IMR-90 (cell line): Measurements from ENCODE around the gene MOXD1. TPM values are rescaled to one million over a fixed set of nuclear protein-coding genes. Genes with fewer than 3 reads are reported as not detected.

Source experiments
- ATAC-seq: fragments of 200-7000 bp; cut with Tn5 transposase; 2 replicates; pipeline ENCODE4 v1.9.1; 2020; ENCODE audit warnings: low read depth, mild to moderate bottlenecking, moderate library complexity
- BruUV-seq: library from RNA; stranded (reverse); fragments of 400-500 nt; replicated peaks from 2 replicates; lab custom pipeline; 2021; lab: Mats Ljungman, UMichigan
- CTCF ChIA-PET: fragments of 300-600 bp; formaldehyde crosslinking; extraction: SDS; loops from one replicate; lab custom pipeline; 2021; ENCODE audit warnings: antibody characterized with exemption; lab: Yijun Ruan, JAX
- POLR2A ChIA-PET: fragments of 300-600 bp; sonication (Branson Sonifier 250); formaldehyde crosslinking; loops from one replicate; lab custom pipeline; 2022; ENCODE audit warnings: antibody characterized with exemption; ENCODE audit not compliant: unreplicated experiment; lab: Charles Lee
- DNase-seq: peaks from one replicate; pipeline ENCODE4 v3.0.0; 2013
- H2AFZ ChIP-seq: replicated peaks from 2 replicates; pipeline ENCODE3; 2013; ENCODE audit warnings: low read length, mild to moderate bottlenecking; ENCODE audit not compliant: poor library complexity
- H2AK5ac ChIP-seq: 2 replicates; pipeline ENCODE4 v1.6.1; 2013; ENCODE audit warnings: low read depth, low read length, inconsistent platforms
- H2AK9ac ChIP-seq: replicated peaks from 2 replicates; pipeline ENCODE3; 2013; ENCODE audit warnings: mild to moderate bottlenecking, low read depth, low read length, moderate library complexity; ENCODE audit not compliant: poor library complexity
- H2BK120ac ChIP-seq: 2 replicates; pipeline ENCODE4 v1.6.1; 2013; ENCODE audit warnings: low read depth, low read length, inconsistent platforms
- H2BK15ac ChIP-seq: 3 replicates; pipeline ENCODE4 v1.6.1; 2013; ENCODE audit warnings: low read depth, low read length, inconsistent platforms
- H2BK20ac ChIP-seq: 2 replicates; pipeline ENCODE4 v1.6.1; 2013; ENCODE audit warnings: low read depth, mild to moderate bottlenecking, inconsistent platforms, low read length, moderate library complexity
- H2BK5ac ChIP-seq: 2 replicates; pipeline ENCODE4 v1.6.1; 2013; ENCODE audit warnings: mild to moderate bottlenecking, low read depth, low read length, inconsistent platforms; ENCODE audit not compliant: poor library complexity, severe bottlenecking
- H3K14ac ChIP-seq: replicated peaks from 2 replicates; pipeline ENCODE4 v1.6.1; 2013; ENCODE audit warnings: low read depth, low read length, inconsistent platforms
- H3K18ac ChIP-seq: 2 replicates; pipeline ENCODE4 v1.6.1; 2013; ENCODE audit warnings: low read depth, low read length, control low read depth
- H3K23ac ChIP-seq: 2 replicates; pipeline ENCODE4 v1.6.1; 2013; ENCODE audit warnings: low read depth, low read length, inconsistent platforms
- H3K27ac ChIP-seq: 2 replicates; pipeline ENCODE4 v1.5.1; 2013; ENCODE audit warnings: mild to moderate bottlenecking, control low read depth, low read length; ENCODE audit not compliant: insufficient read depth
- H3K27me3 ChIP-seq: 2 replicates; pipeline ENCODE4 v1.6.1; 2013; ENCODE audit warnings: low read length; ENCODE audit not compliant: control insufficient read depth, insufficient read depth
- H3K36me3 ChIP-seq: 2 replicates; pipeline ENCODE4 v1.6.1; 2013; ENCODE audit warnings: low read length, mixed read lengths; ENCODE audit not compliant: control insufficient read depth, insufficient read depth
- H3K4ac ChIP-seq: 2 replicates; pipeline ENCODE4 v1.6.1; 2013; ENCODE audit warnings: low read depth, low read length, inconsistent platforms
- H3K4me1 ChIP-seq: 2 replicates; pipeline ENCODE4 v1.6.1; 2013; ENCODE audit warnings: low read length, mixed read lengths; ENCODE audit not compliant: control insufficient read depth, insufficient read depth
- H3K4me2 ChIP-seq: 2 replicates; pipeline ENCODE4 v1.6.1; 2013; ENCODE audit warnings: low read depth, mild to moderate bottlenecking, control low read depth, low read length, moderate library complexity
- H3K4me3 ChIP-seq: 2 replicates; pipeline ENCODE4 v1.5.1; 2013; ENCODE audit warnings: low read depth, mild to moderate bottlenecking, control low read depth, low read length, moderate library complexity; ENCODE audit not compliant: insufficient read depth
- H3K56ac ChIP-seq: 2 replicates; pipeline ENCODE4 v1.6.1; 2013; ENCODE audit warnings: low read length, inconsistent platforms; ENCODE audit not compliant: insufficient read depth; ENCODE audit errors: extremely low read depth
- H3K79me1 ChIP-seq, 2 experiments: 2 replicates each; pipeline ENCODE4 v1.6.1; 2013; ENCODE audit warnings: low read length in 2 of 2, inconsistent platforms in 1 of 2, low read depth in 1 of 2
- H3K9ac ChIP-seq: 2 replicates; pipeline ENCODE4 v1.6.1; 2013; ENCODE audit warnings: low read depth, low read length, control low read depth
- H3K9me1 ChIP-seq: 2 replicates; pipeline ENCODE4 v1.6.1; 2013; ENCODE audit warnings: low read length, inconsistent platforms; ENCODE audit not compliant: insufficient read depth
- H3K9me3 ChIP-seq: 2 replicates; pipeline ENCODE4 v1.6.1; 2013; ENCODE audit warnings: low read length; ENCODE audit not compliant: control insufficient read depth, insufficient read depth
- H4K20me1 ChIP-seq: 2 replicates; pipeline ENCODE4 v1.6.1; 2013; ENCODE audit warnings: low read length, inconsistent platforms; ENCODE audit not compliant: insufficient read depth
- H4K5ac ChIP-seq: 2 replicates; pipeline ENCODE4 v1.6.1; 2013; ENCODE audit warnings: mild to moderate bottlenecking, low read depth, low read length, control low read depth
- H4K8ac ChIP-seq, 2 experiments: 2 replicates each; pipeline ENCODE4 v1.6.1; 2013; ENCODE audit warnings: low read depth in 2 of 2, low read length in 2 of 2, control low read depth in 1 of 2, inconsistent platforms in 1 of 2
- H4K91ac ChIP-seq: 2 replicates; pipeline ENCODE4 v1.6.1; 2013; ENCODE audit warnings: low read depth, low read length, inconsistent platforms; ENCODE audit not compliant: insufficient read depth
- CEBPB ChIP-seq: IDR thresholded peaks from 2 replicates; pipeline ENCODE4 v1.6.1; 2012; ENCODE audit warnings: low read depth, low read length, improper control_type of control experiment
- FOS ChIP-seq: fragments of 150-350 bp; IDR thresholded peaks from 2 replicates; pipeline ENCODE4 v1.6.1; 2016; ENCODE audit warnings: low read depth, low read length
- RCOR1 ChIP-seq: IDR thresholded peaks from 2 replicates; pipeline ENCODE4 v1.6.1; 2012; ENCODE audit warnings: mild to moderate bottlenecking, low read length, improper control_type of control experiment; ENCODE audit not compliant: insufficient replicate concordance
- USF2 ChIP-seq: fragments of 150-350 bp; IDR thresholded peaks from 2 replicates; pipeline ENCODE4 v1.6.1; 2017; ENCODE audit warnings: mild to moderate bottlenecking, antibody characterized with exemption, low read length, low read depth
- WGBS, 2 experiments: methylation state at CpG; one replicate each; pipeline versions ENCODE4 v1.1.5 to v1.1.7; 2013; ENCODE audit warnings: missing lambda C conversion rate in 2 of 2; ENCODE audit not compliant: insufficient read length in 1 of 2; ENCODE audit errors: extremely low coverage in 2 of 2; 5-methylcytosine and 5-hydroxymethylcytosine counted together
- dilution Hi-C: fragments of 300-500 bp; cut with HindIII; formaldehyde crosslinking; loops from one replicate; pipeline ENCODE4 v1.14.3; 2018; ENCODE audit warnings: low sequenced_read_pairs; ENCODE audit not compliant: unreplicated experiment
- in situ Hi-C: fragments of 300-500 bp; cut with MboI; formaldehyde crosslinking; loops from 3 replicates; pipeline ENCODE4 v1.14.3; 2019; ENCODE audit warnings: low sequenced_read_pairs, inconsistent platforms, mixed read lengths
- intact Hi-C: fragments of 100-400 bp; cut with micrococcal nuclease; formaldehyde crosslinking; loops from 2 replicates; pipeline ENCODE4 v1.10.0; 2022
- polyA plus RNA-seq, 3 experiments: library from polyadenylated mRNA; depleted of rRNA; stranded (reverse); fragments of >200 nt; gene quantifications; 2 replicates each; pipeline ENCODE4 v1.2.3, GENCODE V29; 2012; ENCODE audit warnings: low replicate concordance in 1 of 3
- total RNA-seq: library from RNA; depleted of rRNA; stranded (reverse); fragments of >200 nt; gene quantifications from 2 replicates; pipeline ENCODE4 v1.2.3, GENCODE V29; 2012

Gene MOXD1
- total and polyA plus RNA-seq, 2 of the 4 experiments (the other 2 are of a cell fraction) = 10.0 to 19.4 TPM

GRCh38 chr6:132391391-132392269 is 9.6 kb downstream of the MOXD1 start:
- peak overlapping the region; percentile 72 to 73 for H4K8ac ChIP-seq
- peak overlapping the region; percentile 83 for H2BK20ac ChIP-seq
- intact Hi-C loops = loop anchor here (2.0 kb wide), 2 partner anchors 33 to 91 kb away; no protein-coding TSS in a partner anchor
- H2BK15ac ChIP-seq = peak overlapping the region; percentile 27; the same call in 1 of the 3 replicates
- H2AK5ac ChIP-seq = peak overlapping the region; percentile 54; the same call in 1 of the 2 replicates
- in situ Hi-C loops = no loop called here
- peak overlapping the region; percentile 75 for H3K4ac ChIP-seq
- TF ChIP-seq RCOR1 (no peak), USF2 (peak; percentile 49; the same call in 1 of the 2 replicates), FOS (0 out of 2 replicates have a peak, but pooled peaks have one; percentile 15), CEBPB (peak; percentile 79)
- peak overlapping the region; percentile 10 for H2AK9ac ChIP-seq
- dilution Hi-C loops = no loop called here
- H3K4me1 ChIP-seq = peaks cover 14% of the 10 kb centered on the region
- H3K36me3 ChIP-seq = no peaks in the 10 kb centered on the region
- peak overlapping the region; percentile 59 for H2AFZ ChIP-seq
- peak overlapping the region; percentile 86 for H2BK120ac ChIP-seq
- no peaks in the 10 kb centered on the region for H4K20me1 ChIP-seq
- peak overlapping the region; percentile 93 for H3K27ac ChIP-seq
- H2BK5ac ChIP-seq = peak overlapping the region; percentile 83
- peak; percentile 93 for ATAC-seq
- H3K4me3 ChIP-seq = no peak overlapping the region; the same call in 1 of the 2 replicates
- no peaks in the 10 kb centered on the region for H3K9me3 ChIP-seq
- POLR2A ChIA-PET = no interaction called here
- H3K79me1 ChIP-seq = peaks cover 13 to 30% of the 10 kb centered on the region in 2 experiments; a peak in 3 of 4 replicates
- 0% methylated on average over 1 of the region's 12 CpGs; no CpG with 5 or more reads in 1 of the 2 experiments for WGBS, 2 experiments
- peak overlapping the region; percentile 70; the same call in 1 of the 2 replicates for H3K23ac ChIP-seq
- CTCF ChIA-PET = interaction anchor here (1.5 to 1.6 kb wide), 2 partner anchors 9 to 111 kb away, joined by 3 to 4 read pairs; no protein-coding TSS in a partner anchor
- H4K5ac ChIP-seq = peak overlapping the region; percentile 45; the same call in 1 of the 2 replicates
- BruUV-seq = no TSS peak
- DNase-seq = peak; percentile 96
- 0 out of 2 replicates have a peak overlapping the region, but pooled peaks have one; percentile 16 for H3K56ac ChIP-seq
- H3K4me2 ChIP-seq = peak overlapping the region; percentile 37
- no peaks in the 10 kb centered on the region for H3K27me3 ChIP-seq
- H3K14ac ChIP-seq = peak overlapping the region; percentile 78; the same call in 1 of the 2 replicates
- peak overlapping the region; percentile 68; the same call in 1 of the 2 replicates for H3K18ac ChIP-seq
- peak overlapping the region; percentile 49 for H3K9ac ChIP-seq
- peaks cover 4% of the 10 kb centered on the region; the same call in 1 of the 2 replicates for H3K9me1 ChIP-seq
- H4K91ac ChIP-seq = peak overlapping the region; percentile 76
